NCI-H1105 (cell line): ENCODE measurements around the gene CYP4A11.
"Not testable (repeated sequence)": the region's sequence is repeated elsewhere in the genome, so short reads cannot be mapped to it uniquely, and the experiment has no call there.

Experiments
- DNase-seq: peaks from one replicate; lab custom pipeline; 2025; lab: John Stamatoyannopoulos, UW

The CYP4A11 gene

GRCh38 chr1:46927249-46927835, 13.9 kb downstream of the CYP4A11 start:
- DNase-seq = no peak

GRCh38 chr1:46910790-46911189, 30.5 kb downstream of the CYP4A11 start:
- DNase-seq = no peak

GRCh38 chr1:46903481-46903880, 37.8 kb downstream of the CYP4A11 start:
- DNase-seq = peak; percentile 3

- no peak for DNase-seq
Observed at GRCh38 chr1:46900401-46900800, 40.9 kb downstream of the CYP4A11 start.

GRCh38 chr1:46881656-46882055, 59.6 kb downstream of the CYP4A11 start:
- DNase-seq = not testable (repeated sequence)
